ENCODE results near the gene ZNF107.

DNA sequence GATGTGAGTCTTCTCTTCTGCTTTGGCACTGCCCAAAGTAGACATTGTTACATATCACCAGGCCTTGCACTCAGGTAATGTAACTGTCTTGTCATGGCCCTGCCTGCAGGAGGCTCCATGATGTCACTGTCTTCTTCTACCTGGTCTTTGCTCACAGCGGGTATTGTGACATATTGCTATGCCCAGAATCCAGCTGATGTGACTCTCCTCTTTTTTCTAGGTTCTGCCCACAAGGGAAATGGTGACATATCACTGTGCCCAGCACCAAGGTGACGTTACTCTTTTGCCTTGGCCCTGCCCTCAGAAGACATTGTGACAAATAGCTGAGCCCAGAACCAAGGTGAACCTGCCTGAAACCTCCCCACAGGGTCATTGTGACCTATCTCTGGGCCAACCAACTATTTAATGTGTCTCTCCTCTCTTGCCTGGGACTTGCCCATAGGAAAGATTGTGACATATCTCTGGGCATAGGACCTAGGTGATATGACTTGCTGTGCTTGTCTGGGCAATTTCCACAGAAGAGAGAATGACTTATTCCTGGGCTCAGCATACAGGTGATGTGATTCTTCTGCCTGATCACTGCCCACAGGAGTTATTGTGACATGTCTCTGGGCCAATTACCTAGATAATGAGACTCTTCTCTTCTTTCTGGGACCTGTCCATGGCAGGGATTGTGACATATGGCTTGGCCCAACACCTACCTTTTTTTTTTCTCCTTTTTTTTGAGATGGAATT lies 26.5 kb upstream of the ZNF107 start:
- no peak for TF ChIP-seq POLR2A (IDR thresholded peaks at IDR 0.05)
- TF ChIP-seq, protein P1, sequence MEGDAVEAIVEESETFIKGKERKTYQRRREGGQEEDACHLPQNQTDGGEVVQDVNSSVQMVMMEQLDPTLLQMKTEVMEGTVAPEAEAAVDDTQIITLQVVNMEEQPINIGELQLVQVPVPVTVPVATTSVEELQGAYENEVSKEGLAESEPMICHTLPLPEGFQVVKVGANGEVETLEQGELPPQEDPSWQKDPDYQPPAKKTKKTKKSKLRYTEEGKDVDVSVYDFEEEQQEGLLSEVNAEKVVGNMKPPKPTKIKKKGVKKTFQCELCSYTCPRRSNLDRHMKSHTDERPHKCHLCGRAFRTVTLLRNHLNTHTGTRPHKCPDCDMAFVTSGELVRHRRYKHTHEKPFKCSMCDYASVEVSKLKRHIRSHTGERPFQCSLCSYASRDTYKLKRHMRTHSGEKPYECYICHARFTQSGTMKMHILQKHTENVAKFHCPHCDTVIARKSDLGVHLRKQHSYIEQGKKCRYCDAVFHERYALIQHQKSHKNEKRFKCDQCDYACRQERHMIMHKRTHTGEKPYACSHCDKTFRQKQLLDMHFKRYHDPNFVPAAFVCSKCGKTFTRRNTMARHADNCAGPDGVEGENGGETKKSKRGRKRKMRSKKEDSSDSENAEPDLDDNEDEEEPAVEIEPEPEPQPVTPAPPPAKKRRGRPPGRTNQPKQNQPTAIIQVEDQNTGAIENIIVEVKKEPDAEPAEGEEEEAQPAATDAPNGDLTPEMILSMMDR (IDR thresholded peaks at IDR 0.05) = peak in 2 of 3 donors; percentile 12 to 24
